ENCODE data around the gene NFATC4. TPM values are rescaled to one million over a fixed set of nuclear protein-coding genes. Genes with fewer than 3 reads are reported as not detected.

The NFATC4 gene
- total RNA-seq, 1 experiment from 2014 or later, result 7.6 TPM

DNA sequence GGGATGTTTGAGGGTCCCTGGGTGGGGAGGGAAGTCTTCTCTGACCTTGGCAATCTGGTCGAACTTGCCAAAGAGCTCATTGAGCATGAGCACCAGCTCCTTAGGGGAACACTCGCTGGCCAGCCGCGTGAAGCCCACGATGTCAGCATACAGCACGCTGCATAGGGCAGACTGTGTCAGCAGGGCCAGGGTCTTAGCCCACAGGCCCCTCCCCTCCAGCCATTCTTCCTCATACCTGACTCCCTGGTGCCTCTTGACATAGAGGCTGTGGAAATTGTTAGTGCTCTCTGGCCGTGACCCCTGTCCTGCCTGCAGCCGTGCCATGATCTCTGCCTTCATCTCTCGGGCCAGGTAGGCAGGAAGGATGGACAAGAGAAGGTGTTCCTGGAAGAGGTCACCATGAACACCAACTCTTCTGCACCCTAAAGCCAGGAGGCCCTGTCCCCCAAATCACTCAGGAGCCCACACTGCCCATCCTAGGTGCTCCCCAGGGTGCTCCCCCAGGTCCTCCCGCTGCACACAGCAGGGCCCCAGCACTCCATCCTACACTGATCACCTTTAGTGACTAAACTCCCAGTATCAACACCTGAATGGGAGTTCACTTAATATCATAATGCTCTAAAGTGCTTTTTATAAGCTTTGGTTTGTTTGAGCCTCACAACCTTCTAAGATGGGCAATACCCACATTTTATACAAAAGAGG lies 36.9 kb upstream of the NFATC4 start:
- Histone ChIP-seq H3K36me3 (ENCODE audit: control insufficient read depth in 1 of 2, insufficient read depth in 2 of 2, low read length in 2 of 2) (no peaks in the 10 kb centered on the region), H3K4me1 (ENCODE audit: control insufficient read depth in 1 of 2, insufficient read depth in 2 of 2, low read length in 2 of 2) (peaks cover 4 to 12% of the 10 kb centered on the region in 2 experiments), H2AFZ (ENCODE audit: low read depth, low read length, poor library complexity, severe bottlenecking) (no peak overlapping the region), H4K20me1 (ENCODE audit: insufficient read depth) (no peaks in the 10 kb centered on the region), H3K9me2 (ENCODE audit: insufficient read depth) (no peaks in the 10 kb centered on the region), H3K4me2 (ENCODE audit: low read length) (no peak overlapping the region), H3K9ac (ENCODE audit: low read length) (no peak overlapping the region), H3K9me3 (ENCODE audit: control insufficient read depth in 1 of 2, insufficient read depth in 1 of 2, low read depth in 1 of 2, low read length in 2 of 2) (no peaks in the 10 kb centered on the region), H3K27ac (ENCODE audit: low read depth, low read length) (no peak overlapping the region), H3K27me3 (ENCODE audit: insufficient read depth, low read length) (no peaks in the 10 kb centered on the region), H3K4me3 (replicated peaks in 1 of 2; ENCODE audit: low read depth in 1 of 2, low read length in 2 of 2) (no peak overlapping the region), H3K79me2 (ENCODE audit: insufficient read depth, low read length) (no peaks in the 10 kb centered on the region)
- ATAC-seq (no peak), DNase-seq (ENCODE audit: low read depth, low spot score) (no peak)
- ChIA-PET RAD21 (ENCODE audit: low non-redundant PET in 1 of 2, low total read pairs in 2 of 2, uncharacterized antibody in 2 of 2, unreplicated experiment in 2 of 2) (interaction anchor here in 1 of 2 experiments (1.7 kb wide), 1 partner anchor 100 kb away, joined by 6 read pairs; no protein-coding TSS in a partner anchor), CTCF (interaction anchor here (3.8 to 6.3 kb wide), 2 partner anchors 100 to 105 kb away, joined by 82 to 162 read pairs; partner anchors contain the start of genes CBLN3 and KHNYN), POLR2A (interaction anchor here (1.3 to 4.2 kb wide), 2 partner anchors 100 to 106 kb away, joined by 5 to 38 read pairs; partner anchors contain the start of genes CBLN3 and KHNYN)
- no TSS peak for BruUV-seq (replicated peaks)
- no peak for TF ChIP-seq REST (IDR thresholded peaks at IDR 0.05; ENCODE audit: low read depth)
- no peak for TF ChIP-seq SRF (IDR thresholded peaks at IDR 0.05; ENCODE audit: low read depth)
- TF ChIP-seq FOSL1 (IDR thresholded peaks at IDR 0.05; ENCODE audit: low read depth), result no peak
- no peak for TF ChIP-seq POLR2A (IDR thresholded peaks at IDR 0.05; ENCODE audit: borderline replicate concordance, extremely low read depth, insufficient read depth, insufficient read length)
- TF ChIP-seq, protein P1, sequence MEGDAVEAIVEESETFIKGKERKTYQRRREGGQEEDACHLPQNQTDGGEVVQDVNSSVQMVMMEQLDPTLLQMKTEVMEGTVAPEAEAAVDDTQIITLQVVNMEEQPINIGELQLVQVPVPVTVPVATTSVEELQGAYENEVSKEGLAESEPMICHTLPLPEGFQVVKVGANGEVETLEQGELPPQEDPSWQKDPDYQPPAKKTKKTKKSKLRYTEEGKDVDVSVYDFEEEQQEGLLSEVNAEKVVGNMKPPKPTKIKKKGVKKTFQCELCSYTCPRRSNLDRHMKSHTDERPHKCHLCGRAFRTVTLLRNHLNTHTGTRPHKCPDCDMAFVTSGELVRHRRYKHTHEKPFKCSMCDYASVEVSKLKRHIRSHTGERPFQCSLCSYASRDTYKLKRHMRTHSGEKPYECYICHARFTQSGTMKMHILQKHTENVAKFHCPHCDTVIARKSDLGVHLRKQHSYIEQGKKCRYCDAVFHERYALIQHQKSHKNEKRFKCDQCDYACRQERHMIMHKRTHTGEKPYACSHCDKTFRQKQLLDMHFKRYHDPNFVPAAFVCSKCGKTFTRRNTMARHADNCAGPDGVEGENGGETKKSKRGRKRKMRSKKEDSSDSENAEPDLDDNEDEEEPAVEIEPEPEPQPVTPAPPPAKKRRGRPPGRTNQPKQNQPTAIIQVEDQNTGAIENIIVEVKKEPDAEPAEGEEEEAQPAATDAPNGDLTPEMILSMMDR (IDR thresholded peaks at IDR 0.05 in 2 of 3, conservative IDR thresholded peaks at IDR 0.05 in 1 of 3; ENCODE audit: borderline replicate concordance in 1 of 3, insufficient read depth in 1 of 3, low read depth in 2 of 3, low read length in 2 of 3), result no peak
- no peak for TF ChIP-seq SIN3A (IDR thresholded peaks at IDR 0.05; ENCODE audit: low read depth)
- TF ChIP-seq JUND (IDR thresholded peaks at IDR 0.05), result no peak
- no peak for TF ChIP-seq EZH2 (IDR thresholded peaks at IDR 0.05)
- no peak for TF ChIP-seq MAX (IDR thresholded peaks at IDR 0.05)
- TF ChIP-seq ELF1 (IDR thresholded peaks at IDR 0.05; ENCODE audit: borderline replicate concordance, low read depth), result no peak
- TF ChIP-seq ATF3 (IDR thresholded peaks at IDR 0.05), result no peak
- no peak for TF ChIP-seq EGR1 (IDR thresholded peaks at IDR 0.05; ENCODE audit: low read depth)
- no peak for TF ChIP-seq ZFX (IDR thresholded peaks at IDR 0.05)
- intact Hi-C loops (cut with micrococcal nuclease), result no loop called here
